Vagina (tissue), 2 donors: ENCODE data around the gene CTU1.

Source experiments
- CTCF ChIP-seq, 3 experiments: fragments of 450-650 bp in 2 of 3; fragments of 200-600 bp in 1 of 3; sonication (generic) in 1 of 3; IDR thresholded peaks; one replicate each; pipeline ENCODE4 v1.5.1; 2017 to 2019; ENCODE audit warnings: antibody characterized with exemption in 3 of 3, mild to moderate bottlenecking in 2 of 3, moderate library complexity in 2 of 3
- POLR2A ChIP-seq, 2 donors: fragments of 450-650 bp; IDR thresholded peaks; one replicate each; pipeline ENCODE4 v1.6.1; 2017; ENCODE audit warnings: antibody characterized with exemption in 2 of 2, mild to moderate bottlenecking in 2 of 2, moderate library complexity in 2 of 2

GRCh38 chr19:51102991-51103390, 5.2 kb downstream of the CTU1 start:
- TF ChIP-seq POLR2A (IDR thresholded peaks at IDR 0.05) (no peak), CTCF (IDR thresholded peaks at IDR 0.05) (no peak)
